A673 (cell line): ENCODE data around the gene DIS3L2. TPM values are rescaled to one million over a fixed set of nuclear protein-coding genes. Genes with fewer than 3 reads are reported as not detected.

ENCODE experiments used
- BruUV-seq: library from RNA; stranded (reverse); fragments of 400-500 nt; replicated peaks from 2 replicates; lab custom pipeline; 2021; lab: Mats Ljungman, UMichigan
- CTCF ChIA-PET: fragments of 300-600 bp; sonication (Branson Sonifier 250); formaldehyde crosslinking; loops from one replicate; lab custom pipeline; 2022; ENCODE audit warnings: antibody characterized with exemption; lab: Charles Lee
- POLR2A ChIA-PET: fragments of 300-600 bp; sonication (Branson Sonifier 250); formaldehyde crosslinking; loops from one replicate; lab custom pipeline; 2022; ENCODE audit warnings: antibody characterized with exemption; ENCODE audit not compliant: low non-redundant PET; lab: Charles Lee
- DNase-seq: peaks from one replicate; pipeline ENCODE4 v3.0.0-alpha.2; 2015; ENCODE audit warnings: low spot score
- H3K27ac ChIP-seq: fragments of 200-600 bp; sonication (generic); 2 replicates; pipeline ENCODE4 v1.5.1; 2016; ENCODE audit warnings: mixed run types, low read depth, mild to moderate bottlenecking, mixed read lengths, antibody characterized with exemption, low read length; ENCODE audit not compliant: poor library complexity, severe bottlenecking
- H3K27me3 ChIP-seq: fragments of 200-600 bp; sonication (generic); replicated peaks from 2 replicates; pipeline ENCODE4 v1.6.1; 2017; ENCODE audit warnings: mixed run types, low read depth, mild to moderate bottlenecking, mixed read lengths, antibody characterized with exemption, low read length; ENCODE audit not compliant: insufficient read depth, poor library complexity
- H3K36me3 ChIP-seq: fragments of 200-600 bp; sonication (generic); 2 replicates; pipeline ENCODE4 v1.6.1; 2016; ENCODE audit warnings: mixed run types, mild to moderate bottlenecking, mixed read lengths, antibody characterized with exemption, low read length; ENCODE audit not compliant: insufficient read depth, poor library complexity, severe bottlenecking
- H3K4me1 ChIP-seq: fragments of 200-600 bp; sonication (generic); 2 replicates; pipeline ENCODE4 v1.6.1; 2017; ENCODE audit warnings: mixed run types, mild to moderate bottlenecking, mixed read lengths, antibody characterized with exemption, low read length; ENCODE audit not compliant: insufficient read depth, poor library complexity, severe bottlenecking
- H3K4me3 ChIP-seq: fragments of 200-600 bp; sonication (generic); 2 replicates; pipeline ENCODE4 v1.5.1; 2016; ENCODE audit warnings: low read depth, mixed run types, mild to moderate bottlenecking, mixed read lengths, low read length; ENCODE audit not compliant: poor library complexity, severe bottlenecking
- H3K9me3 ChIP-seq: fragments of 200-600 bp; sonication (generic); 2 replicates; pipeline ENCODE4 v1.6.1; 2016; ENCODE audit warnings: mixed run types, low read depth, mild to moderate bottlenecking, mixed read lengths, antibody characterized with exemption, low read length; ENCODE audit not compliant: poor library complexity, severe bottlenecking
- EZH2 ChIP-seq: fragments of 200-600 bp; sonication (generic); IDR thresholded peaks from 2 replicates; pipeline ENCODE4 v1.6.1; 2017; ENCODE audit warnings: borderline replicate concordance, low read depth, mild to moderate bottlenecking, mixed read lengths, antibody characterized with exemption, low read length; ENCODE audit not compliant: poor library complexity, severe bottlenecking
- intact Hi-C: fragments of 100-400 bp; cut with micrococcal nuclease; formaldehyde crosslinking; loops from one replicate; pipeline ENCODE4 v1.10.0; 2022; ENCODE audit not compliant: unreplicated experiment
- total RNA-seq: library from RNA; stranded (reverse); gene quantifications from 2 replicates; pipeline ENCODE4 v1.2.3, GENCODE V29; 2021
- TF ChIP-seq, protein P1 (sequence below): fragments of 300-800, 200-600 bp; sonication (generic); conservative IDR thresholded peaks from 2 replicates; pipeline ENCODE4 v1.5.1; 2017; ENCODE audit warnings: low read depth, mild to moderate bottlenecking, antibody characterized with exemption, low read length, moderate library complexity, mixed read lengths

The DIS3L2 gene
- total RNA-seq, 1 experiment from 2014 or later, result 38.7 TPM

DNA sequence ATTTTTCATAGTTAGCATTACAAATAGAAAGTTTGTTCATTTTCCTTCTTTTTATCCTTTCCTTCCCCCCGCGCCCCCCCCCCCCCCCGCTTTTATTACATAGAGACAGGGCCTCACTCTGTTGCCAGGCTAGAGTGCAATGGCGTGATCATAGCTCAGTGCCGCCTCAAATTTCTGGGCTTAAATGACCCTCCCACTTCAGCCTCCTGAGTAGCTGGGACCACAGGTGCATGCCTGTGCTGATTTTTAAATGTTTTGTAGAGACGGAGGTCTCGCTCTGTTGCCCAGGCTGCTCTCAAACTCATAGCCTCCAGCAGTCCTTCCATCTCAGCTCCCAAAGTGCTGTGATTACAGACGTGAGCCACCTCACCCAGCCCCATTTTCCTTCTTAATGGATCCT, 325.8 kb downstream of the DIS3L2 start:
- no TSS peak for BruUV-seq
- H3K27me3 ChIP-seq, result no peaks in the 10 kb centered on the region
- H3K4me3 ChIP-seq, result no peak overlapping the region
- POLR2A ChIA-PET, result no interaction called here
- H3K27ac ChIP-seq, result no peak overlapping the region
- CTCF ChIA-PET, result no interaction called here
- DNase-seq, result no peak
- H3K9me3 ChIP-seq, result no peaks in the 10 kb centered on the region
- no peaks in the 10 kb centered on the region for H3K36me3 ChIP-seq
- H3K4me1 ChIP-seq, result peaks cover 2% of the 10 kb centered on the region
- intact Hi-C loops, result no loop called here
- TF ChIP-seq EZH2, result no peak
- TF ChIP-seq, protein P1, sequence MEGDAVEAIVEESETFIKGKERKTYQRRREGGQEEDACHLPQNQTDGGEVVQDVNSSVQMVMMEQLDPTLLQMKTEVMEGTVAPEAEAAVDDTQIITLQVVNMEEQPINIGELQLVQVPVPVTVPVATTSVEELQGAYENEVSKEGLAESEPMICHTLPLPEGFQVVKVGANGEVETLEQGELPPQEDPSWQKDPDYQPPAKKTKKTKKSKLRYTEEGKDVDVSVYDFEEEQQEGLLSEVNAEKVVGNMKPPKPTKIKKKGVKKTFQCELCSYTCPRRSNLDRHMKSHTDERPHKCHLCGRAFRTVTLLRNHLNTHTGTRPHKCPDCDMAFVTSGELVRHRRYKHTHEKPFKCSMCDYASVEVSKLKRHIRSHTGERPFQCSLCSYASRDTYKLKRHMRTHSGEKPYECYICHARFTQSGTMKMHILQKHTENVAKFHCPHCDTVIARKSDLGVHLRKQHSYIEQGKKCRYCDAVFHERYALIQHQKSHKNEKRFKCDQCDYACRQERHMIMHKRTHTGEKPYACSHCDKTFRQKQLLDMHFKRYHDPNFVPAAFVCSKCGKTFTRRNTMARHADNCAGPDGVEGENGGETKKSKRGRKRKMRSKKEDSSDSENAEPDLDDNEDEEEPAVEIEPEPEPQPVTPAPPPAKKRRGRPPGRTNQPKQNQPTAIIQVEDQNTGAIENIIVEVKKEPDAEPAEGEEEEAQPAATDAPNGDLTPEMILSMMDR, result no peak

DNA sequence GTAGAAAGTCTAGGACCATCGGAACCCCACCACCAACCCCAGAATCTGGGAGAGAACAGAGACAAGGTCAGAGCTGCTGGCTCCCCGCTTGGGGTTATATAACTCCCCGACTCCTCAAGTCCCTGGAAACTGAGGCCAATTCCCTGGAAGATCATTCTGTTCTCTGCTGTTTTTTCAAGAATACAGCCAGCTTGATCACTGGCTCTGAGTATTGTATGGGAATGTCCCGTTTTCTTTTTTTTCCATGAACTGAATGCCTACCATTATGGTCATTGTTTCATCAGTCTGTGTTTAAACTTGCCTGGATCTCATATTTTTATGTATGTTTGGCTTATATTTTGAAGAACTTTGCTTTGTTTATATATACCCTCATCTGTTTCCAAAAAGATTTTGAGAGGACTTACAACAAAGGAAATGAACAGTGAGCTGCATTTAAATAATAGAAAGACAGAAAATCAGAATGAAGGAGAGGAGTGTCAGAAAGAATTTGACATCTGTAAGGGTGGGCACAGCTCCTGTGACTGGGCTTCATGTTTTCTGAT, 327.0 kb downstream of the DIS3L2 start:
- CTCF ChIA-PET, result no interaction called here
- H3K27me3 ChIP-seq, result no peaks in the 10 kb centered on the region
- POLR2A ChIA-PET, result interaction anchor here (0.6 kb wide), 1 partner anchor 223 kb away, joined by 6 read pairs; no protein-coding TSS in a partner anchor
- no peaks in the 10 kb centered on the region for H3K9me3 ChIP-seq
- TF ChIP-seq, protein P1, result no peak
- TF ChIP-seq EZH2, result no peak
- BruUV-seq, result no TSS peak
- H3K4me1 ChIP-seq, result peaks cover 7% of the 10 kb centered on the region
- no peak overlapping the region for H3K4me3 ChIP-seq
- H3K36me3 ChIP-seq, result no peaks in the 10 kb centered on the region
- no peak overlapping the region for H3K27ac ChIP-seq
- intact Hi-C loops, result no loop called here
- no peak for DNase-seq

DNA sequence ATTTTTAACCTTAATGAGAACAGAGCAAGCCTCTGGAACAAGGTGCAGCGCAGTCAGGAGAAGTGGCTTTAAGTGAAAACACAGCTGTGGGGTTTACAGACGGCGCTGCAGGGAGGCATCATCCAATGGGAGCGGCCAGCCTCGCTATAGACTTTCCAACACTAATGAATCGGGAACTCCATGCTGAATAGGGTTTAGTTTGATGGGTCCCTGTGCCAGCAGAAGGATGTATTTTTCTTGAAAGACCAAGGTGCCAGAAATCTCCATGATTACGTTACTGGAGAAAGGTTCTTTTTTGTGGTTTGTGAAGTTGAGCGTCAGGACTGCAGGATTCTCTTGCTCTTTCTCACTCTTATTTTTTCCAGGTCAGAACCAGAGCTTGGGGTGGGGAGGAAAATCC, 329.2 kb downstream of the DIS3L2 start:
- Histone ChIP-seq H3K27ac (no peak overlapping the region), H3K4me3 (no peak overlapping the region), H3K36me3 (no peaks in the 10 kb centered on the region), H3K9me3 (no peaks in the 10 kb centered on the region), H3K27me3 (no peaks in the 10 kb centered on the region), H3K4me1 (peaks cover 7% of the 10 kb centered on the region)
- DNase-seq, result no peak
- BruUV-seq, result no TSS peak
- TF ChIP-seq, protein P1, result no peak
- ChIA-PET POLR2A (no interaction called here), CTCF (no interaction called here)
- intact Hi-C loops, result loop anchor here (10.0 kb wide), 1 partner anchor 366 kb away; the partner anchor contains the start of gene NPPC
